Neural cell (in vitro differentiated cells): ENCODE data around the gene TAF6. TPM values are rescaled to one million over a fixed set of nuclear protein-coding genes. Genes with fewer than 3 reads are reported as not detected.

Experiments
- H2AFZ ChIP-seq: fragments of 200-600, 300-800 bp; sonication (generic), shearing (Covaris generic); 2 replicates; pipeline ENCODE4 v1.6.0; 2014; ENCODE audit warnings: low read depth, mild to moderate bottlenecking, antibody characterized with exemption, low read length, moderate library complexity
- H3F3A ChIP-seq: fragments of 200-600 bp; shearing (Covaris generic); 2 replicates; pipeline ENCODE4 v1.6.1; 2016; ENCODE audit warnings: mild to moderate bottlenecking, moderate library complexity, mixed read lengths, antibody characterized with exemption, low read length; ENCODE audit not compliant: insufficient read depth, poor library complexity, severe bottlenecking
- H3K27ac ChIP-seq: fragments of 200-600, 300-800 bp; sonication (generic), shearing (Covaris generic); 2 replicates; pipeline ENCODE4 v1.5.1; 2014; ENCODE audit warnings: mild to moderate bottlenecking, low read length, moderate library complexity
- H3K27me3 ChIP-seq: fragments of 300-800, 200-600 bp; sonication (generic), shearing (Covaris generic); 2 replicates; pipeline ENCODE4 v1.6.0; 2014; ENCODE audit warnings: mild to moderate bottlenecking, low read depth, low read length, moderate library complexity; ENCODE audit not compliant: insufficient read depth
- H3K36me3 ChIP-seq: fragments of 300-800, 200-600 bp; sonication (generic), shearing (Covaris generic); 2 replicates; pipeline ENCODE4 v1.5.1; 2014; ENCODE audit warnings: mild to moderate bottlenecking, antibody characterized with exemption, low read length, moderate library complexity; ENCODE audit not compliant: insufficient read depth
- H3K4me2 ChIP-seq: fragments of 300-800, 200-600 bp; sonication (generic), shearing (Covaris generic); 2 replicates; pipeline ENCODE4 v1.6.0; 2014; ENCODE audit warnings: mild to moderate bottlenecking, low read length
- H3K4me3 ChIP-seq: fragments of 300-800, 200-600 bp; sonication (generic), shearing (Covaris generic); 2 replicates; pipeline ENCODE4 v1.5.1; 2014; ENCODE audit warnings: mild to moderate bottlenecking, low read length, moderate library complexity
- H3K79me2 ChIP-seq: fragments of 200-600 bp; shearing (Covaris generic); replicated peaks from 2 replicates; pipeline ENCODE4 v1.6.0; 2014; ENCODE audit warnings: mild to moderate bottlenecking, low read length, moderate library complexity; ENCODE audit not compliant: insufficient read depth
- H3K9ac ChIP-seq: fragments of 300-800, 200-600 bp; sonication (generic), shearing (Covaris generic); 2 replicates; pipeline ENCODE4 v1.6.1; 2016; ENCODE audit warnings: mild to moderate bottlenecking, low read length, mixed read lengths
- H3K9me2 ChIP-seq: fragments of 200-600 bp; shearing (Covaris generic); 2 replicates; pipeline ENCODE4 v1.6.1; 2016; ENCODE audit warnings: mild to moderate bottlenecking, low read length, mixed read lengths; ENCODE audit not compliant: insufficient read depth
- H3K9me3 ChIP-seq: fragments of 200-600, 300-800 bp; sonication (generic), shearing (Covaris generic); 2 replicates; pipeline ENCODE4 v1.6.1; 2016; ENCODE audit warnings: mild to moderate bottlenecking, mixed run types, low read length, moderate library complexity, mixed read lengths
- H4K20me1 ChIP-seq: fragments of 200-600 bp; shearing (Covaris generic); 2 replicates; pipeline ENCODE4 v1.6.1; 2016; ENCODE audit warnings: mild to moderate bottlenecking, mixed run types; ENCODE audit not compliant: insufficient read depth
- CTCF ChIP-seq: fragments of 450-650 bp; IDR thresholded peaks from 2 replicates; pipeline ENCODE4 v1.5.1; 2014; ENCODE audit warnings: antibody characterized with exemption, mild to moderate bottlenecking, moderate library complexity; ENCODE audit not compliant: poor library complexity, severe bottlenecking
- EP300 ChIP-seq: fragments of 450-650 bp; conservative IDR thresholded peaks from 2 replicates; pipeline ENCODE4 v1.6.1; 2014; ENCODE audit warnings: antibody characterized with exemption, mild to moderate bottlenecking, moderate library complexity; ENCODE audit not compliant: poor library complexity, severe bottlenecking
- EZH2 ChIP-seq: fragments of 200-600, 300-800 bp; shearing (Covaris generic), sonication (generic); IDR thresholded peaks from 2 replicates; pipeline ENCODE4 v1.6.1; 2014; ENCODE audit warnings: antibody characterized with exemption, low read length, borderline replicate concordance, mild to moderate bottlenecking; ENCODE audit not compliant: insufficient read depth, poor library complexity, severe bottlenecking
- MXI1 ChIP-seq: fragments of 450-650 bp; conservative IDR thresholded peaks from 2 replicates; pipeline ENCODE4 v1.6.1; 2014; ENCODE audit warnings: antibody characterized with exemption, mild to moderate bottlenecking; ENCODE audit not compliant: poor library complexity, severe bottlenecking
- POLR2AphosphoS5 ChIP-seq: IDR thresholded peaks from 2 replicates; pipeline ENCODE4 v1.6.1; 2012
- RAD21 ChIP-seq: fragments of 450-650 bp; conservative IDR thresholded peaks from 2 replicates; pipeline ENCODE4 v1.6.1; 2014; ENCODE audit warnings: antibody characterized with exemption, mild to moderate bottlenecking, moderate library complexity
- REST ChIP-seq: IDR thresholded peaks from 2 replicates; pipeline ENCODE4 v1.6.1; 2012; ENCODE audit warnings: borderline replicate concordance
- SMC3 ChIP-seq: fragments of 450-650 bp; conservative IDR thresholded peaks from 2 replicates; pipeline ENCODE4 v1.6.1; 2014; ENCODE audit warnings: antibody characterized with exemption, mild to moderate bottlenecking, moderate library complexity; ENCODE audit not compliant: poor library complexity
- TAF1 ChIP-seq: IDR thresholded peaks from 2 replicates; pipeline ENCODE4 v1.6.1; 2012; ENCODE audit warnings: low read depth
- polyA plus RNA-seq: library from polyadenylated mRNA; depleted of rRNA; stranded (reverse); fragments of >200 nt; gene quantifications from 2 replicates; pipeline ENCODE4 v1.2.3, GENCODE V29; 2014

Gene TAF6
- polyA plus RNA-seq, 1 donor from 2014 or later: 23.4 TPM

GRCh38 chr7:100137851-100138760 is 18.9 kb upstream of the TAF6 start:
- H3K9me3 ChIP-seq: no peaks in the 10 kb centered on the region
- H3K4me3 ChIP-seq: no peak overlapping the region
- H3K9me2 ChIP-seq: no peaks in the 10 kb centered on the region
- no peaks in the 10 kb centered on the region for H4K20me1 ChIP-seq
- H3K4me2 ChIP-seq: no peak overlapping the region
- no peaks in the 10 kb centered on the region for H3F3A ChIP-seq
- TF ChIP-seq RAD21: no peak
- no peak for TF ChIP-seq POLR2AphosphoS5
- no peak for TF ChIP-seq MXI1
- no peak for TF ChIP-seq EZH2
- H3K9ac ChIP-seq: no peak overlapping the region
- no peaks in the 10 kb centered on the region for H3K79me2 ChIP-seq
- no peak overlapping the region for H3K27ac ChIP-seq
- H2AFZ ChIP-seq: no peak overlapping the region
- no peaks in the 10 kb centered on the region for H3K27me3 ChIP-seq
- H3K36me3 ChIP-seq: no peaks in the 10 kb centered on the region

GRCh38 chr7:100132697-100133151 is 13.6 kb upstream of the TAF6 start:
- Histone ChIP-seq H3K4me3 (no peak overlapping the region), H3K27ac (no peak overlapping the region), H4K20me1 (no peaks in the 10 kb centered on the region)

More at GRCh38 chr7:100132697-100133151, 13.6 kb upstream of the TAF6 start:
- Histone ChIP-seq H3K9me3 (no peaks in the 10 kb centered on the region), H3K9me2 (no peaks in the 10 kb centered on the region), H3F3A (no peaks in the 10 kb centered on the region), H3K4me2 (no peak overlapping the region), H2AFZ (no peak overlapping the region), H3K79me2 (no peaks in the 10 kb centered on the region), H3K27me3 (no peaks in the 10 kb centered on the region), H3K36me3 (no peaks in the 10 kb centered on the region), H3K9ac (no peak overlapping the region)
- TF ChIP-seq EP300 (no peak), RAD21 (peak; percentile 72), EZH2 (no peak), TAF1 (no peak), SMC3 (peak; percentile 67), CTCF (peak; percentile 70), MXI1 (no peak), REST (no peak), POLR2AphosphoS5 (no peak)
